ENCODE results near the gene KCNJ8. TPM values are rescaled to one million over a fixed set of nuclear protein-coding genes. Genes with fewer than 3 reads are reported as not detected.
"Not testable (repeated sequence)": the region's sequence is repeated elsewhere in the genome, so short reads cannot be mapped to it uniquely, and the experiment has no call there.

Gene KCNJ8
- polyA plus RNA-seq, 3 donors = 11.5 to 32.3 (median 17.2) TPM

GRCh38 chr12:21789687-21790086 is 15.2 kb upstream of the KCNJ8 start:
- 88 to 93% (median 93%) methylated on average over 4 of the region's 4 CpGs for WGBS, 3 donors
- H3K27ac ChIP-seq (ENCODE audit: low read depth, low read length) = not testable (repeated sequence)

- no peak overlapping the region for H3K27ac ChIP-seq (ENCODE audit: low read depth, low read length)
- WGBS, 3 donors = 38 to 67% (median 63%) methylated on average over 7 of the region's 7 CpGs
Measured at GRCh38 chr12:21788089-21788983, 13.8 kb upstream of the KCNJ8 start.

DNA sequence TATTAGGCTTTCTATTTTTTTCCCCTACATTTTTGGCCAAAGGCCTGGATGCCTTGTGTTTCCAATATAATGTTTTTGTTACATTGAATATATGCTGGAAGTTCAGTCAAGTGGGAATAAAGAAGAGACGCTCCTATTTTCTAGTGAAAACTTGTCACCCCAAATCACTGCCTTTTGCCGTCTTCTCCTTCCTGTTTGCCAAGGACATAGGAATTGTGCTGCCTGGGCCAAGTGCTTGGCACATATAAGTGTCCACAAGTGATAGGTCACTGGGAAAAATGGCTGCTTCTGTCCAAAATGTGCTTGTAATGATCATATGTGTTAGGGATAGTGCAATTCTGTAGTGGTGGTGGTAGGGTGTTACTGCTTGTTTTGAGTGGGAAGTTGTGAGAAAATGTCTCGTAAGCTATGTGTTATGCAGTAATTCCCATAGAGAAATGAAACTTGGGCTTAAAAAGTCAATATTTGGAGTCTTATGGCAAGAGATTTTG is 11.6 kb upstream of the KCNJ8 start:
- 60 to 77% (median 61%) methylated on average over 3 of the region's 3 CpGs for WGBS, 3 donors
- H3K27ac ChIP-seq (ENCODE audit: low read depth, low read length) = no peak overlapping the region

DNA sequence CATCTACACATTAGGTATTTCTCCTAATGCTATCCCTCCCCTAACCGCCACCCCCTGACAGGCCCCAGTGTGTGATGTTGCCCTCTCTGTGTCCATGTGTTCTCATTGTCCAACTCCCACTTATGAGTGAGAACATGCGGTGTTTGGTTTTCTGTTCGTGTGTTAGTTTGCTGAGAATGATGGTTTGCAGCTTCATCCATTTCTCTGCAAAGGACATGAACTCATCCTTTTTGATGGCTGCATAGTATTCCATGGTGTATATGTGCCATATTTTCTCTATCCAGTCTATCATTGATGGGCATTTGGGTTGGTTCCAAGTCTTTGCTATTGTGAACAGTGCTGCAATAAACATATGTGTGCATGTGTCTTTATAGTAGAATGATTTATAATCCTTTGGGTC is 8.2 kb upstream of the KCNJ8 start:
- 94 to 96% (median 94%) methylated on average over 3 of the region's 3 CpGs for WGBS, 3 donors
- not testable (repeated sequence) for H3K27ac ChIP-seq (ENCODE audit: low read depth, low read length)

DNA sequence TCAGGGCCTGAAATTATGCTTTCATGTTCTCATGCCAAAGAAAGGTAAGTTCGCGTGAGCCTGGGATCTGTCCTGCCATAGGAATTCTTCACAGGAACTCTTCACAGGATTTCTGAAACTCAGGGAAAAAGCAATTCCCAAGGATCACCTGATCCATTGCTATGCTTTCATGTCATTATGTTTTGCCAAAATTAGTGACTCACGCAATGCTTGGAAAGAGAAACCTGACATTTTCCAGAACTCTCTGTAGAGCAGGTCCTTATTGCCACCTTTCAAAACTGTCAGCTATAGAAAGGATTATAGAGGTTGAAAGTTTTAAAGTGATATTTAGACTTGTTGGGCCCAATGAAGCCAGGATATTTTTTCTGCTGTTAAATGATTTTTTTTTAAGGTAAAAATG is 6.3 kb upstream of the KCNJ8 start:
- no peak overlapping the region for H3K27ac ChIP-seq (ENCODE audit: low read depth, low read length)
- 60 to 92% (median 76%) methylated on average over 3 of the region's 3 CpGs for WGBS, 3 donors

DNA sequence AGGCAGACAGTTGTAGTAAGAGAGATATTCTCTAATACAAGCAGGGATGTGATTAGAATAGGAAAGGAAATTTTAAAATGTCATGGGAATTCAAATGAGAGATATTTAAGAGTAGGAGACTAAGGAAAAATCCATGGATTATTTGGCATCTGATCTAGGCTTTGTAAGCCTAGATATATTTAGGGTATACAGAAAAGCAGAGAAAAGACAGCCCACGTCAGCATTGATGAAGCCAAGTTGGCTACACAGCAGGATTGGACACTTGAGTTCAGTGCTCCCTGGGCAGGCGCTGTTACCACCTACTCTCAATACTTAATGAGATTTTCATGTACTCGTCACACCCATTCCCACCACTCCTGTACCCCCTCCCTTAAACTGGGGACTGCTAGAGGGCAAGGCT is 1.7 kb upstream of the KCNJ8 start:
- no peak overlapping the region for H3K27ac ChIP-seq (ENCODE audit: low read depth, low read length)
- 29 to 89% (median 86%) methylated on average over 3 of the region's 3 CpGs for WGBS, 3 donors

GRCh38 chr12:21775133-21775820 is 771 bp upstream of the KCNJ8 start:
- H3K27ac ChIP-seq (ENCODE audit: low read depth, low read length) = no peak overlapping the region
- WGBS, 3 donors = 11 to 26% (median 21%) methylated on average over 14 of the region's 14 CpGs

GRCh38 chr12:21773806-21774205 is 700 bp downstream of the KCNJ8 start:
- 9 to 14% (median 11%) methylated on average over 10 of the region's 10 CpGs for WGBS, 3 donors

DNA sequence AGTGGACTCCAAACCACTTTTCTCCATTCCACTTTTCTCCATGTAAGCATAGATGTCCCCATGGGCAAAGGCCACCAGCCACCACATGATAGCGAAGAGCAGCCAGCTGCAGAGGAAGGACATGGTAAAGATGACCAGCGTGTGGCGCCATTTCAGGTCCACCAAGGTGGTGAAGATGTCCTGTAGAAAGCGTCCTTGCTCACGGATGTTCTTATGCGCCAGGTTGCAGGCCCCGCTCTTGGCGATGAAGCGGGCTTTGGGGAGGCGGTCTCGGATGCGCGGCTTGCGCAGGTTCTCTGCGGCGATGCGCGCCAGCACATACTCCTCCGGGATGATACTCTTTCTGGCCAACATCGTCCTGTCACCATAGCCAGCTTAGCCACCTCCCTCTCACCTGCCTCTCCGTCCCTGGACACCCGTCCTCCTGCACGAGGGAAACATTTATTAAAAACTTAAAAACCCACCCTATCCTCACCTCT is 1.2 kb downstream of the KCNJ8 start:
- WGBS, 3 donors = 20 to 39% (median 34%) methylated on average over 23 of the region's 23 CpGs
- H3K27ac ChIP-seq (ENCODE audit: low read depth, low read length) = no peak overlapping the region

More at GRCh38 chr12:21773806-21774205, 700 bp downstream of the KCNJ8 start:
- H3K27ac ChIP-seq (ENCODE audit: low read depth, low read length) = no peak overlapping the region

- H3K27ac ChIP-seq (ENCODE audit: low read depth, low read length) = no peak overlapping the region
- 35 to 68% (median 37%) methylated on average over 1 of the region's 1 CpG for WGBS, 3 donors
Measured at GRCh38 chr12:21771311-21771710, 3.2 kb downstream of the KCNJ8 start.

- 72 to 80% (median 77%) methylated on average over 2 of the region's 2 CpGs for WGBS, 3 donors
- H3K27ac ChIP-seq (ENCODE audit: low read depth, low read length) = no peak overlapping the region
Measured at GRCh38 chr12:21769307-21769706, 5.2 kb downstream of the KCNJ8 start.

GRCh38 chr12:21766403-21766802 is 8.1 kb downstream of the KCNJ8 start:
- 89 to 94% (median 92%) methylated on average over 2 of the region's 2 CpGs for WGBS, 3 donors
- H3K27ac ChIP-seq (ENCODE audit: low read depth, low read length) = no peak overlapping the region

DNA sequence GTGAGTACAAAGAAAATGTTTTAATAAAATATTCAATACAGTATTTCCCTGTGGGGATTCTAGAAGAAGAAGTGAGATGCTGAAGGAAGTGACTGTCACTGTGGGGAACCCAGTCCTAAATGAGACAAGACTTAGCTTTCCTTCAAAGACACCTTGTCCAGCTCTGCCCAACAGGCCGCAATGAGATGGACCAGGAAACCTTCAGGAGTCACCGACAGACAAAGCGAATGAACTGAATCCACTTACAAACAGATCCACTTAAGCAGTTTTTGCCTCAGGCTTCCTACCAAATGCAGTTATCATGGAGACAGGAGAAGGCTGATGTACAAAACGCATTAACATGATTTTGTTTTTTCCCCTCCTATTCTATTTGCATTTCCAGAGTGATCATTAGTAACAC is 9.6 kb downstream of the KCNJ8 start:
- 87 to 92% (median 90%) methylated on average over 4 of the region's 4 CpGs for WGBS, 3 donors
- H3K27ac ChIP-seq (ENCODE audit: low read depth, low read length) = no peak overlapping the region

DNA sequence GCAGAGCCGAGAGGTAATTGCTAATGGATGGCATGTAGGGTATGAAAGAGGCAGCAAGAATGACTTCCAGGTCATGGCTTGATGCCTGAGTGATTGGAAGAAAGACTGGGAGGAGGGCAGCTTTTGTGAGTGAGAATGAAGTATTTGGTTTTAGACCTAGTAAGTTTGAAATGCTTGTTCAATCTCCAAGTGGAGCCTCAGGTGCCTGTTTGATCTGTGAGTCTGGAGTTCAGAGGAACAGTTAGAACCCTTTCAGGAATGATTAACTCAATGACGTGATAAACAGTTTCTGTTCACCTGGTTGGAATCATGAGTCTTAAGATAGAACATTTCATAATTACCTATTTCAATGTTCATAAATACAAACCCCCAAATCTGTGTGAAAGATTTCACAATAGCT is 10.4 kb downstream of the KCNJ8 start:
- no peak overlapping the region for H3K27ac ChIP-seq (ENCODE audit: low read depth, low read length)
- 53 to 81% (median 76%) methylated on average over 2 of the region's 2 CpGs for WGBS, 3 donors

- WGBS, 3 donors = 84 to 85% (median 84%) methylated on average over 2 of the region's 2 CpGs
Measured at GRCh38 chr12:21763531-21763930, 11.0 kb downstream of the KCNJ8 start.

GRCh38 chr12:21759737-21760136 is 14.8 kb downstream of the KCNJ8 start:
- H3K27ac ChIP-seq (ENCODE audit: low read depth, low read length) = no peak overlapping the region
- whole genome bisulfite sequencing, 3 donors = 68 to 88% (median 87%) methylated on average over 5 of the region's 5 CpGs

More at GRCh38 chr12:21763531-21763930, 11.0 kb downstream of the KCNJ8 start:
- no peak overlapping the region for H3K27ac ChIP-seq (ENCODE audit: low read depth, low read length)

- 66 to 81% (median 75%) methylated on average over 2 of the region's 2 CpGs for WGBS, 3 donors
- H3K27ac ChIP-seq (ENCODE audit: low read depth, low read length) = no peak overlapping the region
Measured at GRCh38 chr12:21757735-21758134, 16.8 kb downstream of the KCNJ8 start.

GRCh38 chr12:21756699-21757098 is 17.8 kb downstream of the KCNJ8 start:
- H3K27ac ChIP-seq (ENCODE audit: low read depth, low read length) = no peak overlapping the region
- WGBS, 3 donors = 51 to 94% (median 93%) methylated on average over 4 of the region's 4 CpGs

DNA sequence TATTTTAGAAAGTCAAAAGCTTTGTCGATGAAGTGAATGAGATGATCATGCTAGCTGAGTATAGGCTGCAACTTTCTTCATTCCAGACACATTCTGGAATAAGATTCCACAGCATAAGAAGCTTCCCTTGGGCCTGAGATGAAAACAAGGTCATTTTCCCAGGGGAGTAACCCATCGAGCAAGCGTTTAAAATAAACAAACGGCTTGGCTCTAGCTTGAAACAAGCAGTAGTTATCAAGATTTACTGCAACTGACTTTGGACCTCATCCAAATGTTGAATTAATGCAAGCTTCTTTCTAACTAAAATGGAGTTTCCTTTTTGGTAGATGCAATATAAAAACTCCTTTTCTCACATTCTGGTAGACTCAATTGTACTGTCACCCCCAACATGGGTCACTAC is 23.0 kb downstream of the KCNJ8 start:
- H3K27ac ChIP-seq (ENCODE audit: low read depth, low read length) = no peak overlapping the region
- WGBS, 3 donors = 17 to 30% (median 27%) methylated on average over 4 of the region's 4 CpGs
